Loucy (cell line): ENCODE results near the gene MAPK1IP1L.

Experiments
- CTCF ChIP-seq: fragments of 200-600 bp; sonication (generic); conservative IDR thresholded peaks from 2 replicates; pipeline ENCODE4 v1.5.1; 2014; ENCODE audit warnings: mild to moderate bottlenecking, antibody characterized with exemption, low read length
- EZH2phosphoT487 ChIP-seq: fragments of 200-600 bp; IDR thresholded peaks from 2 replicates; pipeline ENCODE4 v1.6.1; 2018; ENCODE audit warnings: antibody characterized with exemption, mild to moderate bottlenecking, moderate library complexity, borderline replicate concordance

GRCh38 chr14:55026441-55026792 is 25.0 kb upstream of the MAPK1IP1L start:
- TF ChIP-seq EZH2phosphoT487 (no peak), CTCF (no peak)
